GM23248 (cell line): ENCODE data around the gene ZNF444. TPM values are rescaled to one million over a fixed set of nuclear protein-coding genes. Genes with fewer than 3 reads are reported as not detected.
"Not testable (repeated sequence)": the region's sequence is repeated elsewhere in the genome, so short reads cannot be mapped to it uniquely, and the experiment has no call there.

Source experiments
- DNase-seq: peaks from one replicate; pipeline ENCODE4 v3.0.0-alpha.2; 2015
- H2AFZ ChIP-seq: fragments of 200-600 bp; sonication (generic); 2 replicates; pipeline ENCODE4 v1.6.1; 2016; ENCODE audit warnings: antibody characterized with exemption
- H3F3A ChIP-seq: fragments of 200-600 bp; sonication (generic); 2 replicates; pipeline ENCODE4 v1.6.1; 2016; ENCODE audit warnings: mild to moderate bottlenecking, antibody characterized with exemption, mixed run types; ENCODE audit not compliant: insufficient read depth
- H3K27ac ChIP-seq: fragments of 200-600 bp; sonication (generic); 2 replicates; pipeline ENCODE4 v1.5.1; 2016; ENCODE audit warnings: mild to moderate bottlenecking
- H3K27me3 ChIP-seq: fragments of 200-600 bp; sonication (generic); replicated peaks from 2 replicates; pipeline ENCODE4 v1.6.1; 2016; ENCODE audit warnings: mild to moderate bottlenecking; ENCODE audit not compliant: insufficient read depth
- H3K36me3 ChIP-seq: fragments of 200-600 bp; sonication (generic); 2 replicates; pipeline ENCODE4 v1.6.1; 2016; ENCODE audit warnings: low read depth, mild to moderate bottlenecking
- H3K4me1 ChIP-seq: fragments of 200-600 bp; sonication (generic); 2 replicates; pipeline ENCODE4 v1.6.1; 2016; ENCODE audit warnings: mild to moderate bottlenecking; ENCODE audit not compliant: insufficient read depth
- H3K4me2 ChIP-seq: fragments of 200-600 bp; sonication (generic); one replicate; pipeline ENCODE4 v1.6.1; 2016; ENCODE audit warnings: mild to moderate bottlenecking; ENCODE audit not compliant: unreplicated experiment
- H3K4me3 ChIP-seq: fragments of 200-600 bp; sonication (generic); 2 replicates; pipeline ENCODE4 v1.5.1; 2016; ENCODE audit warnings: mild to moderate bottlenecking
- H3K79me2 ChIP-seq: fragments of 200-600 bp; sonication (generic); 2 replicates; pipeline ENCODE4 v1.6.1; 2016; ENCODE audit warnings: mild to moderate bottlenecking; ENCODE audit not compliant: insufficient read depth
- H3K9ac ChIP-seq: fragments of 200-600 bp; sonication (generic); 2 replicates; pipeline ENCODE4 v1.6.1; 2016; ENCODE audit warnings: mild to moderate bottlenecking
- H3K9me2 ChIP-seq: fragments of 200-600 bp; sonication (generic); 2 replicates; pipeline ENCODE4 v1.6.1; 2016; ENCODE audit warnings: mixed run types, mild to moderate bottlenecking, moderate library complexity; ENCODE audit not compliant: insufficient read depth
- H3K9me3 ChIP-seq: fragments of 200-600 bp; sonication (generic); one replicate; pipeline ENCODE4 v1.6.1; 2017; ENCODE audit warnings: low read depth
- H4K20me1 ChIP-seq: fragments of 200-600 bp; sonication (generic); 2 replicates; pipeline ENCODE4 v1.6.0; 2016; ENCODE audit not compliant: insufficient read depth
- EZH2 ChIP-seq: fragments of 200-600 bp; sonication (generic); IDR thresholded peaks from 2 replicates; pipeline ENCODE4 v1.6.1; 2018; ENCODE audit warnings: antibody characterized with exemption, mild to moderate bottlenecking; ENCODE audit not compliant: insufficient read depth, poor library complexity, severe bottlenecking
- EZH2phosphoT487 ChIP-seq: fragments of 200-600 bp; sonication (generic); IDR thresholded peaks from 2 replicates; pipeline ENCODE4 v1.6.1; 2018; ENCODE audit warnings: antibody characterized with exemption, moderate library complexity, mild to moderate bottlenecking, low read depth; ENCODE audit not compliant: insufficient read depth
- whole genome bisulfite sequencing, 2 experiments: methylation state at CpG; one replicate each; pipeline ENCODE4 v1.1.6; 2015 to 2017; ENCODE audit warnings: low lambda C conversion rate in 2 of 2, low coverage in 1 of 2; ENCODE audit errors: missing lambda C conversion rate in 2 of 2; 5-methylcytosine and 5-hydroxymethylcytosine counted together
- in situ Hi-C: fragments of 300-500 bp; cut with MboI; formaldehyde crosslinking; loops from 2 replicates; pipeline ENCODE4 v1.15.0; 2020
- polyA plus RNA-seq: library from polyadenylated mRNA; unstranded; fragments of >200 nt; fragmentation: Nextera tagmentation; extraction: Ambion mirVana; gene quantifications from 2 replicates; pipeline ENCODE4 v1.2.1, GENCODE V29; 2016
- total RNA-seq: library from RNA; depleted of rRNA; stranded (reverse); fragments of >200 nt; shearing (Covaris generic); gene quantifications from 2 replicates; pipeline ENCODE4 v1.2.3, GENCODE V29; 2014

ZNF444 gene
- total and polyA plus RNA-seq, 2 experiments from 2014 or later = 7.7 to 21.8 TPM

DNA sequence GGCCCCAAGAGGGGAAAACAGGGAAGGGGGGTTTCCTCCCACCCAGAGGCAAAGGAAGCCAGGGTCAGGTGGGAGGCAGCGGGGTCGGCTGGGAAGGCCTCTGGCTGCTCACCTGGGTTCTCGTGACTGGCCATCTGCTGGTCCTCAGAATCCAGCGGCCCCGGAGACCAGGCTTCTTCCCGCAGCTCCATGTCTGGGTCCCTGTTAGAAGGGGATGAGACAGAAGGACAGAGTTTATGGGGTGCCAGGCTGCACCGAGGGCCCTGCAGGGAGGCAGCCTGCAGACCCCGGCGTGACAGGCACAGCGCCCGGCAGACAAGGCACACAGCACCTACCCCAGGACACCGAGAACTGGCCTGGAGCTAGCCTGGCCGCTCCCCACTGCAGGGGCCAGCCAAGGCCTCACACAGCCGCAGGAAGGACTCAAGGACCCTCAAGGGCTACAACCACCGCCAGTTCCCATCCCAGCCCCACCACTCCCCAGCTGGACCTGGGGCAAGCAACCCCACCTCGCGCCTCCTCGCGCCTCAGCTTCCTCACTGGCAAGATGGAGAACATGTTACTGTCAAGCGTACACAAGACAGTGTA, 38.0 kb upstream of the ZNF444 start:
- Histone ChIP-seq H3K4me1 (no peaks in the 10 kb centered on the region), H3K4me2 (no peak overlapping the region), H2AFZ (no peak overlapping the region), H3K27ac (no peak overlapping the region), H4K20me1 (no peaks in the 10 kb centered on the region), H3K79me2 (peaks cover 77% of the 10 kb centered on the region), H3K9ac (no peak overlapping the region), H3K36me3 (no peaks in the 10 kb centered on the region), H3F3A (no peaks in the 10 kb centered on the region), H3K9me3 (no peaks in the 10 kb centered on the region), H3K27me3 (no peaks in the 10 kb centered on the region), H3K4me3 (no peak overlapping the region), H3K9me2 (no peaks in the 10 kb centered on the region)
- WGBS, 2 experiments = 75 to 84% methylated on average over 19 to 20 of the region's 20 CpGs
- no peak for DNase-seq
- TF ChIP-seq EZH2phosphoT487 (no peak), EZH2 (no peak)
- in situ Hi-C loops = no loop called here

DNA sequence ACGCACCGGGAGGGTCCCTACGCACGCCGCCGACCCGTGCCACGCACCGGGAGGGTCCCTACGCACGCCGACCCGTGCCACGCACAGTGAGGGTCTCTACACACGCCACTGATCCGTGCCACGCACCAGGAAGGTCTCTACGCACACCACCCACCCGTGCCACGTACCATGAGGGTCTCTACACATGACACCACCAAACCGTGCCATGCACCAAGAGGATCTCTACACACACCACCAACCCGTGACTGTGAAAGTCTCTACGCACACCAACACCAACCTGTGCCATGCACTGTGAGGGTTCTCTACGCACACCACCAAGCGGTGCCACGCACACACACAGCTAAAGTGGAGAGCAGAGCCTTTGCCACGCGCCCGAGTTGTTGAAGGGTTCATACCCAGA, 36.7 kb upstream of the ZNF444 start:
- Histone ChIP-seq H4K20me1 (no peaks in the 10 kb centered on the region), H3K27me3 (no peaks in the 10 kb centered on the region), H3F3A (no peaks in the 10 kb centered on the region), H2AFZ (no peak overlapping the region), H3K9me2 (no peaks in the 10 kb centered on the region), H3K4me1 (peaks cover 12% of the 10 kb centered on the region), H3K36me3 (no peaks in the 10 kb centered on the region), H3K9me3 (no peaks in the 10 kb centered on the region), H3K4me2 (no peak overlapping the region), H3K9ac (no peak overlapping the region), H3K27ac (no peak overlapping the region), H3K4me3 (no peak overlapping the region), H3K79me2 (peaks cover 85% of the 10 kb centered on the region)
- in situ Hi-C loops = no loop called here
- no peak for DNase-seq
- no peak for TF ChIP-seq EZH2phosphoT487
- no peak for TF ChIP-seq EZH2
- WGBS, 2 experiments = 96 to 100% methylated on average over 11 to 29 of the region's 29 CpGs

DNA sequence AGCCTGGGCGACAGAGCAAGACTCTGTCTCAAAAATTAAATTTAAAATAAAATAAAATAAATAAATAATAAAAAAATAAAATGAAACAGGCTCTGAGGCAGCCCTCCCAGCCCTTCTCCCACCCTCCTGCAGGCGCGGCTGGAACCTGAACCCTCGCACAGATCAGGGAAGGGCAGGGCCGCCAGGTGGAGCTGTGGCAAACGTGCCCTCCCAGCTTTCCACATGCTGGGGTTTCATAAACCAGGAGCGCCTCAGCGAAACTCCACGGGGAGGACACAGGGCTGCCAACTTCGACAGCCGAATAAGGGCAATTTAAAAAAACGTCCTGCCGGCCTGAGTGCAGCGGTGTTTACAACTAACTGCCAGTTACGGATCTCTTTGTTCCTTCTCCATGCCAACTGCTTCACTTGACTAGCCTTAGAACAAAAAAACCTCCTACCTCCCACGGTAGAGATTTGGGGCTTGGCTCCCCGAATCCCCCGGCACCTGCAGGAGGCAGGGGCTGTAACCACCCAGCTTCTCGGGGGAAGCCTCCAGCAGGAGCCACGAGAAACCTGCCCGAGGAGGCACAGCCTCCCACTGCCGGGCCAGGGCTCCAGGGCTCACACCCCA, 35.9 kb upstream of the ZNF444 start:
- H3K79me2 ChIP-seq = peaks cover 87% of the 10 kb centered on the region

DNA sequence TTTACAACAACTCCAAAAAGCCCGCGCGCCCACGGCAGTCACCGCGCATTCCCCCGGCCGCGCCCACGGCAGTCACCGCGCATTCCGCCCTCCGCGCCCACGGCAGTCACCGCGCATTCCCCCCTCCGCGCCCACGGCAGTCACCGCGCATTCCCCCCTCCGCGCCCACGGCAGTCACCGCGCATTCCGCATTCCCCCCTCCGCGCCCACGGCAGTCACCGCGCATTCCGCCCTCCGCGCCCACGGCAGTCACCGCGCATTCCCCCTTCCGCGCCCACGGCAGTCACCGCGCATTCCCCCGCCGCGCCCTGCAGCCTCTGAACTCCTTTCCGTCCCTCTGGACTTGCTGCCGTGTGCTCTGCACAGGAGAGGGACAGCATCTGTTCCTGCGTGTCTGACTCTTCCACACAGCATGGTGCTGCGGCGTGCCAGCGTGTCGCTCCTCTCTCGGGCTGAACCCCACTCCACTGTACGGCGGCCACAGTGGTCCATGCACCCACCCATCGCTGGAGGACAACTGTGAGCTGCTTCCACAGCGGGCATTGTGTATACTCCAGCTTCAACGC, 35.2 kb upstream of the ZNF444 start:
- H3F3A ChIP-seq, H3K27me3 ChIP-seq, DNase-seq, H3K4me2 ChIP-seq, H3K9ac ChIP-seq, H3K9me2 ChIP-seq, H3K36me3 ChIP-seq, H3K4me3 ChIP-seq, H3K27ac ChIP-seq, H4K20me1 ChIP-seq, H2AFZ ChIP-seq, H3K9me3 ChIP-seq, in situ Hi-C loops: not testable (repeated sequence)
- 96 to 100% methylated on average over 17 to 61 of the region's 61 CpGs for WGBS, 2 experiments
- peaks cover 13% of the 10 kb centered on the region for H3K4me1 ChIP-seq
- peaks cover 92% of the 10 kb centered on the region for H3K79me2 ChIP-seq

More for the DNA sequence above, 35.9 kb upstream of the ZNF444 start:
- Histone ChIP-seq H3F3A (no peaks in the 10 kb centered on the region), H3K27ac (peak overlapping the region; percentile 18; the same call in 1 of the 2 replicates), H3K4me3 (no peak overlapping the region), H3K4me2 (no peak overlapping the region), H3K27me3 (no peaks in the 10 kb centered on the region), H3K9me3 (no peaks in the 10 kb centered on the region), H4K20me1 (no peaks in the 10 kb centered on the region), H2AFZ (no peak overlapping the region), H3K9me2 (no peaks in the 10 kb centered on the region), H3K36me3 (no peaks in the 10 kb centered on the region), H3K4me1 (peaks cover 13% of the 10 kb centered on the region), H3K9ac (no peak overlapping the region)
- WGBS, 2 experiments = 42 to 46% methylated on average over 21 to 22 of the region's 22 CpGs
- peak; percentile 76 for DNase-seq
- in situ Hi-C loops = no loop called here
- TF ChIP-seq EZH2 (no peak), EZH2phosphoT487 (no peak)
